Endothelial cell (in vitro differentiated cells): ENCODE measurements around the gene TRMT112. TPM values are rescaled to one million over a fixed set of nuclear protein-coding genes. Genes with fewer than 3 reads are reported as not detected.

ENCODE experiments used
- DNase-seq: peaks from one replicate; pipeline ENCODE4 v3.0.0; 2021; ENCODE audit warnings: low spot score
- H3K27ac Mint-ChIP-seq: one replicate; pipeline ENCODE4 v1.8.0; 2021; ENCODE audit warnings: mixed read lengths, inconsistent platforms; ENCODE audit not compliant: unreplicated experiment
- H3K27me3 Mint-ChIP-seq: one replicate; pipeline ENCODE4 v1.8.0; 2021; ENCODE audit warnings: mild to moderate bottlenecking, moderate library complexity, mixed read lengths, inconsistent platforms; ENCODE audit not compliant: unreplicated experiment
- H3K36me3 Mint-ChIP-seq: one replicate; pipeline ENCODE4 v1.8.0; 2021; ENCODE audit warnings: mild to moderate bottlenecking, low read depth, mixed read lengths, inconsistent platforms; ENCODE audit not compliant: unreplicated experiment
- H3K4me1 Mint-ChIP-seq: one replicate; pipeline ENCODE4 v1.8.0; 2021; ENCODE audit warnings: mild to moderate bottlenecking, mixed read lengths, inconsistent platforms; ENCODE audit not compliant: unreplicated experiment
- H3K4me3 Mint-ChIP-seq: one replicate; pipeline ENCODE4 v1.8.0; 2021; ENCODE audit warnings: mild to moderate bottlenecking, mixed read lengths, inconsistent platforms; ENCODE audit not compliant: unreplicated experiment
- H3K9me3 Mint-ChIP-seq: one replicate; pipeline ENCODE4 v1.8.0; 2021; ENCODE audit warnings: mixed read lengths, inconsistent platforms; ENCODE audit not compliant: unreplicated experiment
- CTCF ChIP-seq: fragments of 200-600 bp; sonication (generic); IDR thresholded peaks from one replicate; pipeline ENCODE4 v1.5.0; 2021; ENCODE audit warnings: antibody characterized with exemption; ENCODE audit not compliant: unreplicated experiment
- total RNA-seq: library from RNA; stranded (reverse); fragmentation: NEBNext Ultra II Directional; extraction: Animal tissue kit (Norgen Biotek cat#: 25700); gene quantifications from one replicate; pipeline ENCODE4 v1.2.1, GENCODE V29; 2021; ENCODE audit not compliant: unreplicated experiment

TRMT112 gene
- total RNA-seq, 1 donor from 2014 or later: 138 TPM

- Mint-ChIP-seq H3K27me3 (peaks cover 8% of the 10 kb centered on the region), H3K4me3 (no peak overlapping the region), H3K9me3 (no peaks in the 10 kb centered on the region), H3K27ac (no peak overlapping the region), H3K4me1 (peaks cover 4% of the 10 kb centered on the region), H3K36me3 (peaks cover 3% of the 10 kb centered on the region)
- no peak for TF ChIP-seq CTCF
- no peak for DNase-seq
Observed at GRCh38 chr11:64344787-64345186, 27.4 kb upstream of the TRMT112 start.

GRCh38 chr11:64343767-64344559 lies 26.6 kb upstream of the TRMT112 start:
- DNase-seq: no peak
- H3K36me3 Mint-ChIP-seq: peaks cover 3% of the 10 kb centered on the region
- no peaks in the 10 kb centered on the region for H3K9me3 Mint-ChIP-seq
- H3K27me3 Mint-ChIP-seq: peaks cover 12% of the 10 kb centered on the region
- no peak for TF ChIP-seq CTCF
- H3K4me1 Mint-ChIP-seq: peaks cover 4% of the 10 kb centered on the region
- no peak overlapping the region for H3K27ac Mint-ChIP-seq
- H3K4me3 Mint-ChIP-seq: no peak overlapping the region

- Mint-ChIP-seq H3K4me1 (peaks cover 4% of the 10 kb centered on the region), H3K27me3 (peaks cover 12% of the 10 kb centered on the region), H3K4me3 (no peak overlapping the region), H3K9me3 (no peaks in the 10 kb centered on the region), H3K27ac (no peak overlapping the region), H3K36me3 (peaks cover 3% of the 10 kb centered on the region)
- DNase-seq: no peak
- no peak for TF ChIP-seq CTCF
Observed at GRCh38 chr11:64342869-64343745, 25.7 kb upstream of the TRMT112 start.

GRCh38 chr11:64341851-64342791 lies 24.8 kb upstream of the TRMT112 start:
- DNase-seq: peak; percentile 91
- no peak overlapping the region for H3K27ac Mint-ChIP-seq
- peaks cover 4% of the 10 kb centered on the region for H3K4me1 Mint-ChIP-seq
- H3K36me3 Mint-ChIP-seq: peaks cover 3% of the 10 kb centered on the region
- H3K27me3 Mint-ChIP-seq: peaks cover 10% of the 10 kb centered on the region
- no peak for TF ChIP-seq CTCF
- H3K4me3 Mint-ChIP-seq: no peak overlapping the region
- H3K9me3 Mint-ChIP-seq: no peaks in the 10 kb centered on the region
